Esophagus squamous epithelium (tissue), 4 donors: ENCODE data around the gene TGFB1.

ENCODE experiments used
- POLR2A ChIP-seq, 4 donors: fragments of 450-650 bp; IDR thresholded peaks; one replicate each; pipeline ENCODE4 v1.6.1; 2017; ENCODE audit warnings: antibody characterized with exemption in 4 of 4, mild to moderate bottlenecking in 4 of 4, moderate library complexity in 3 of 4
- TF ChIP-seq, protein P1 (sequence below), 6 experiments: fragments of 450-650 bp in 4 of 6; fragments of 200-600 bp in 2 of 6; sonication (generic) in 2 of 6; IDR thresholded peaks; one replicate each; pipeline ENCODE4 v1.5.1; 2016 to 2019; ENCODE audit warnings: antibody characterized with exemption in 6 of 6, mild to moderate bottlenecking in 4 of 6, moderate library complexity in 4 of 6

- TF ChIP-seq, protein P1, sequence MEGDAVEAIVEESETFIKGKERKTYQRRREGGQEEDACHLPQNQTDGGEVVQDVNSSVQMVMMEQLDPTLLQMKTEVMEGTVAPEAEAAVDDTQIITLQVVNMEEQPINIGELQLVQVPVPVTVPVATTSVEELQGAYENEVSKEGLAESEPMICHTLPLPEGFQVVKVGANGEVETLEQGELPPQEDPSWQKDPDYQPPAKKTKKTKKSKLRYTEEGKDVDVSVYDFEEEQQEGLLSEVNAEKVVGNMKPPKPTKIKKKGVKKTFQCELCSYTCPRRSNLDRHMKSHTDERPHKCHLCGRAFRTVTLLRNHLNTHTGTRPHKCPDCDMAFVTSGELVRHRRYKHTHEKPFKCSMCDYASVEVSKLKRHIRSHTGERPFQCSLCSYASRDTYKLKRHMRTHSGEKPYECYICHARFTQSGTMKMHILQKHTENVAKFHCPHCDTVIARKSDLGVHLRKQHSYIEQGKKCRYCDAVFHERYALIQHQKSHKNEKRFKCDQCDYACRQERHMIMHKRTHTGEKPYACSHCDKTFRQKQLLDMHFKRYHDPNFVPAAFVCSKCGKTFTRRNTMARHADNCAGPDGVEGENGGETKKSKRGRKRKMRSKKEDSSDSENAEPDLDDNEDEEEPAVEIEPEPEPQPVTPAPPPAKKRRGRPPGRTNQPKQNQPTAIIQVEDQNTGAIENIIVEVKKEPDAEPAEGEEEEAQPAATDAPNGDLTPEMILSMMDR (IDR thresholded peaks at IDR 0.05): no peak
- TF ChIP-seq POLR2A (IDR thresholded peaks at IDR 0.05): no peak
These were observed 37.3 kb downstream of the TGFB1 start for GRCh38 chr19:41316306-41316920.
